HG02610 (cell line): Measurements from ENCODE around the gene UBE2L6.

Source experiments
- ATAC-seq: cut with Tn5 transposase; IDR thresholded peaks from one replicate; pipeline ENCODE4 v1.9.1; 2021; ENCODE audit warnings: mild to moderate bottlenecking, moderate library complexity; ENCODE audit not compliant: unreplicated experiment

Gene UBE2L6

DNA sequence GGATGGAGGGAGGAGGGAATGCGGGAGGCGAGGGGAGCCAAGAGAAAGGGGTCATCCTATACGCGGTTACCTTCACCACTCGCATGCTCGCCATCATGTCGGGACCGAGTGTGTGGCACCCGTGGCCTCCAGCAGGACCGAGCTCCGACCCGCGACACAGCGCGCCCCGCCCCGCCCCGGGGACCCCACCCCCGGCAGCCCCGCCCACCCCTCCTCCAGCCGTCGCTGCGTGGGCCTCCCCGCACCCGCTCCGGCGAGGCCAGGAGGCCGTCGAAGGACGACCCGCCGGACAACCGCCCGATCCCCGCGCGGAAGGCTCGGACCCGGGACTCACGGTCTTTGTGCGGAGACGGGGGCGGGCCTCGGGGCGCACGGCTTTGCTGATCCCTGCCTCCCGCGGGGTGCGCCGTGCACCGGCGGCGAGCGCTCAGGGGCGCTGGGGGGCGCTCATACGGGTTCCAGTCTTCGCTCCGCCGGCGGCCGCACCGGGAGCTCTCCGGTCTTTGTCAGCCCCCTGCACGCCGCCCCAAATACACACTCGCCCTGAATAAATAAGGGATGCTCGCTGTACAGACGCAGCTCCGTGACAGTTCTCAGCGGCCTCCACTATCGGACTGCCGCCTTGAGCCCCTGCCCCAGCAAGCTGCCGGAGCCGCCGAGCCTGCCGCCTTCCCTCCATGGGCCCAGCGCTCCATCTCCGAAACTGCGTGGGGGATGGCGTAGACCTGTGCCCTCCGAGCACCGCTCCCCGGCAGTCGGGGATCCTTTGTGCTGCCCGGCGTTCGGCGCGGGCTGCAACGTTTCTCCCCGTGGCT, at the start of gene UBE2L6:
UBE2L6 (minus strand) TSS at position 158 of the 815 bp plus-strand sequence; CDS start at position 97, 61 bp downstream.
- ATAC-seq: peak; percentile 63

- ATAC-seq: no peak
These were observed 49.1 kb upstream of the UBE2L6 start for GRCh38 chr11:57616595-57616994.

DNA sequence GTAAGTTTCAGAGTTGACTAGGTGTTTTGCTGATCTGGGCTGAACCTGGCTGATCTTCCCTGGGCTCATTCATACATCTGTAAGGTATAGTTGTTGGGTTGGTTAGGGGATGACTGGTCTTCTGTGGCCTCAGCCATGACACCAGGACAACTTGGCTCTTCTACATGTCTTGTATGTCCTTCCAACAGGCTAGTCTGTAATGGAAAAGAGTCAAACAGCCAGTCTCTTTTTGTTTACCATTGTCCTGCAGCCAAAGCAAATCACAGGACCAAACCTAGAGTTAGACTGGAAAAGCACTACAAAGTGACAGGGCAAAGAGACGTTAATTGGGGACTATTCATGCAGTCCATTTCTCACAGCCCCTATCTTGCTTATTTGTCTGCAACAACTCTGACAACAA, 47.8 kb upstream of the UBE2L6 start:
- ATAC-seq: no peak

DNA sequence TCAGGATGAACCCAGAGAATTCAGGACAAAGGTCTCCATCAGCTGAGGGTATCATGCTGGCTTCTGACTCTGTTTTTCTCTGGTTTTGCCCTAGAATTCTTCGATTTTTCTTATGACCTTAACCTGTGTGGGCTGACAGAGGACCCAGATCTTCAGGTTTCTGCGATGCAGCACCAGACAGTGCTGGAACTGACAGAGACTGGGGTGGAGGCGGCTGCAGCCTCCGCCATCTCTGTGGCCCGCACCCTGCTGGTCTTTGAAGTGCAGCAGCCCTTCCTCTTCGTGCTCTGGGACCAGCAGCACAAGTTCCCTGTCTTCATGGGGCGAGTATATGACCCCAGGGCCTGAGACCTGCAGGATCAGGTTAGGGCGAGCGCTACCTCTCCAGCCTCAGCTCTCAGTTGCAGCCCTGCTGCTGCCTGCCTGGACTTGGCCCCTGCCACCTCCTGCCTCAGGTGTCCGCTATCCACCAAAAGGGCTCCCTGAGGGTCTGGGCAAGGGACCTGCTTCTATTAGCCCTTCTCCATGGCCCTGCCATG, 46.8 kb upstream of the UBE2L6 start:
- ATAC-seq: no peak

GRCh38 chr11:57610170-57610569, 42.7 kb upstream of the UBE2L6 start:
- ATAC-seq: no peak

DNA sequence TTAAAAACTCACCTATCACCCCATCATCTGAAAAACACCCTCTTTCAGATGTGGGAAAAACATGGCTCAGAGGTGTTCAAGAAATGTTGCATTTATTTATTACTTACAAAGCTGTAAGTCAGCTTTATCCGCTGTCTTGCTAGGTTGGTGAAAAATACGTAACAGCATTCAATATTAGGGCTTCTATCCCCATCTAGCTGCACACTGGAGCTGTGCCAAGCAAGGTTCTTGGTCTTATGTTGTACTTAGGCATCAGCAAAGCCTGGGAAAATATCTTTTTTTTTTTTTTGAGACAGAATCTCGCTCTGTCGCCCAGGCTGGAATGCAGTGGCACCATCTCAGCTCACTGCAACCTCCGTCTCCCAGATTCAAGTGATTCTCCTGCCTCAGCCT, 37.6 kb upstream of the UBE2L6 start:
- ATAC-seq: no peak

- ATAC-seq: no peak
These were observed 37.0 kb upstream of the UBE2L6 start for GRCh38 chr11:57604296-57605027.

DNA sequence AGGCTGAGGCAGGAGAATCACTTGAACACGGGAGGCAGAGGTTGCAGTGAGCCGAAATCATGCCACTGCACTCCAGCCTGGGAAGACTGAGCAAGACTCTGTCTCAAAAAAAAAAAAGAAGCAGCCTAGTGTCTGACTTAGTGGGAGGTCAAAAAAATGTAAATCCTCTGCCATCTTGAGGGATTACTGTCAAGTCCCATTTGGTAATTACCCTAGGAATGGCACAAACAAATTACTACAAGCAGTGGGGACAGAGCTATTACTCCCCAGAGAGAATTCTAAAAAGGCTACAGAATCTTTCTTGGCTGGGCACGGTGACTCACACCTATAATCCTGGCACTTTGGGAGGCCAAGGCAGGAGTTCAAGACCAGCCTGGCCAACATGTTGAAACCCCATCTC, 33.8 kb upstream of the UBE2L6 start:
- ATAC-seq: no peak

DNA sequence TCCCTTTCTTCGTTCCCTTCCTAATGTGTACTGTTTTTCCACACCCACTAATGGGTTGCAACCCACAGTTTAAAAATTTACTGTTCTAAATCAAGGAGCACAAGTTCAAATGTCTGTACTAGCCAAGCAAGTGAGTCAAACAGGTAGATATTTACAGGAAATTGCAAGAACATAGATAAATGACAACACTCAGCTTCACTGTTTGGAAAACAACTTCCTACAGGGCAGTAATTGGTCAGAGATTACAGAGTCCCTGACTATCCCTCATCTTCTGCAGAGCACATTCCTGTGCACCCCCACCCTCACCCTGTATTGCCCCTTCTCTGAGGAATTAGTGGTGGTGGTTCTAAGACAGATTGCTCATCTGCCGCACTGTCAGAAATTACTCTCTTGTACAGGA, 31.9 kb upstream of the UBE2L6 start:
- no peak for ATAC-seq

DNA sequence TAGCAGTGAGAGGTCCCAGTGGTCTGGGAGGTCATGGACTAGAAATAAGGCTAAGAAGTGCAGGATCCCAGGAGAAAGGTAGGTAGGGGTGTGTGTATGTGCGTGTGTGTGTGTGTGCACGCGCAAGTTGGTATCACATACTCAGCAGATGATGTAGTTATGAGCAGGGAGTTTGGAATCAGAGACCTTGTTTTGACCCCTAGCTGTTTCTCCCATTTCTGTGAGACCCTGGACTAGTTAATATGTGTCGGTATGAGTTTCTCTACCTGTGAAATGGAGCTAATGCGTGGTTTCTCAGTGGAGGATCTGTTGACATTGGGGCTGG, 31.3 kb upstream of the UBE2L6 start:
- ATAC-seq: no peak

GRCh38 chr11:57597916-57598830, 30.7 kb upstream of the UBE2L6 start:
- ATAC-seq: no peak

- ATAC-seq: no peak
These were observed 30.0 kb upstream of the UBE2L6 start, which contains the start of gene SERPING1 for GRCh38 chr11:57597461-57597915. Gene SERPING1, plus strand, starts transcription at chr11:57597685. Its CDS starts 586 bp downstream, at chr11:57598271.

DNA sequence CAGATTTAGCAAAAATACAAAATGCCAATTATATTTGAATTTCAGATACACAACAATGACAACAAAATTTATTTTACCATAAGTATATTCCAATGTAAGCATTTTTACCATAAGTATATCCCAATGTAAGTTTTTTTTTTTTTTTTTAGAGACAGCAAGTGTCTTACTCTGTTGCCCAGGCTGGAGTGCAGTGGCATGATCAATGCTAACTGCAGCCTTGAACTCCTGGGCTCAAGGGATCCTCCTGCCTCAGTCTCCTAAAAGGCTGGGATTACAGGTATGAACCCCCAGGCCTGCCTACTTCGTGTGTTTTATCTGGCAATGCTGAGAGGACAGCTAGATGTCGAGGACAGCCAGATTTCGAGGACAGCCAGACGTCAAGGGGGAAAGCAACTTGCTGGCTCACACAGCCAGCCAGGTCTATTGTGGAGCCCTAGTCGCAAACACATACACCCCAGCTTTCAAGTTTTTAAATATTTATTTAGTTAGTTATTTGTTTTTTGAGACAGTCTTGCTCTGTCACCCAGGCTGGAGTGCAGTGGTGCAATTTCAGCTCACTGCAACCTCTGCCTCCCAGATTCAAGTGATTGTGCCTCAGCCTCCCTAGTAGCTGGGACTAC, 28.9 kb upstream of the UBE2L6 start:
- no peak for ATAC-seq

DNA sequence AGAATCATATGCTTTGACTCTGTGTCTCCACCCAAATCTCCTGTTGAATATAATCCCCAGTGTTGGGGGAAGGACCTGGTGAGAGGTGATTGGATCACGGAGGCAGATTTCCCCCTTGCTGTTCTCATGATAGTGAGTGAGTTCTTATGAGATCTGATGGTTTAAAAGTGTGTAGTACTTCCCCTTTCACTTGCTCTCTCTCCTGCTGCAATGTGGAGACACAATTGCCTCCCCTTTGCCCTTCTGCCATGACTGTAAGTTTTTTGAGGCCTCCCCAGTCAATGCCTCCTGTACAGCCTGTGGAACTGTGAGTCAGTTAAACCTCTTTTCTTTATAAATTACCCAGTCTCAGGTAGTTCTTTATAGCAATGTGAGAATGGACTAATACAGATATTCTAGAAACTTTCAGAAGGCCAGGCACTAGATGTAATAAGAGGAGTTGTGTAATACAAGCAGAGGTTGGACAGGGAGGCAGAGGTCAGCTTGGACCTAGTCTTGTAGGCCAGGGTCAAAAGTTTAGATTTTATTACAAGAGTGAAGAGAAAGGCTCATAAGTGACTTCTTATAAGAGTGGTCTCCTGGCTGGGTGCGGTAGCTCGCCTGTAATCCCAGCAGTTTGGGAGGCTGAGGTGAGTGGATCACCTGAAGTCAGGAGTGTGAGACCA, 20.7 kb upstream of the UBE2L6 start:
- ATAC-seq: no peak

- no peak for ATAC-seq
These were observed 19.3 kb upstream of the UBE2L6 start for GRCh38 chr11:57586711-57587245.

GRCh38 chr11:57585301-57585700, 17.8 kb upstream of the UBE2L6 start:
- ATAC-seq: peak; percentile 40

DNA sequence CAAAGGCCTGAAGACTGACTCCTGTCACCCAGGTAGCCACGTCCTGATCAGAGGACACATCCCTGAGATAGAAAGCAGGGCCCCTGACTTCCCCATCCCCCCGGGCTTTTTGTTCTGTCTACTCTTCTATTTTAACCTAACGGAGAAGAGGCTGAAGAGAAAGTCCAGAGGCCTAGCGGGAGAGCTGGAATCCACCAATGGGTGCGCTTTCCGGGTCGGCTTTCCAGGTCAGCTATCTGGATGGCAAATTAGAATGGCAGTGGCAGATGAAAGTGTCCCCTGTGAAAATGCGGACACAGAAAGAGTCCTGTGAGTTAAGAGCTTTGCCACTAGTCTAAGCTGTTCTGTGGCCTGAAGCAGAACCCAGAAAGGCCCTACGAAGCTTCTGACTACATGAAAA, 16.9 kb upstream of the UBE2L6 start:
- no peak for ATAC-seq

GRCh38 chr11:57574061-57574460, 6.6 kb upstream of the UBE2L6 start:
- ATAC-seq: no peak

DNA sequence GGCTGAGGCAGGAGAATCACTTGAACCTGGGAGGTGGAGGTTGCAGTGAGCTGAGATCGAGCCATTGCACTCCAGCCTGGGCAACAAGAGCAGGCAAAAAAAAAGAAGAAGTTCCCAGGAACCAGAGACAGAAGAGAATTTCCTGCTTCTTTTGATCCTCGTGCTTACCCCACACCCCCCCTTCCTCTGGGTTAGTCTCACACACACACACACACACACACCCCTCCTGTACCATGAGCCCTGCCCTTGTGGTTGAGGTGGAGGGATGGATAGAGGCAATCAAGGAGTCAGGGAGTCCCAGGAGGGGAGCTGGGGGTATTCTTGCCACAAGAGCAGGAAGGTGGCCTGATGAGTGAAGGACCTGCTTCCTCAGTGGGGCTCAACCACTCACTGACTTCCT, 4.1 kb upstream of the UBE2L6 start:
- ATAC-seq: no peak

- ATAC-seq: peak; percentile 3
These were observed 876 bp upstream of the UBE2L6 start for GRCh38 chr11:57568330-57568766.
